ENCODE measurements around the gene ABHD2.
"Not testable (repeated sequence)": the region's sequence is repeated elsewhere in the genome, so short reads cannot be mapped to it uniquely, and the experiment has no call there.

ABHD2 gene

GRCh38 chr15:89119489-89120478 is 31.5 kb downstream of the ABHD2 start:
- DNase-seq (ENCODE audit: low read depth in 2 of 2) = no peak

GRCh38 chr15:89120479-89121000 is 32.3 kb downstream of the ABHD2 start:
- not testable (repeated sequence) for DNase-seq (ENCODE audit: low read depth in 2 of 2)

- no peak for DNase-seq (ENCODE audit: low read depth in 2 of 2)
Measured at GRCh38 chr15:89121414-89121813, 33.2 kb downstream of the ABHD2 start.

GRCh38 chr15:89122505-89123180 is 34.4 kb downstream of the ABHD2 start:
- DNase-seq (ENCODE audit: low read depth in 2 of 2) = no peak

- DNase-seq (ENCODE audit: low read depth in 2 of 2) = no peak
Measured at GRCh38 chr15:89123181-89123525, 34.9 kb downstream of the ABHD2 start.

- no peak for DNase-seq (ENCODE audit: low read depth in 2 of 2)
Measured at GRCh38 chr15:89125088-89125826, 37.0 kb downstream of the ABHD2 start.

GRCh38 chr15:89126009-89126408 is 37.8 kb downstream of the ABHD2 start:
- DNase-seq (ENCODE audit: low read depth in 2 of 2) = no peak

GRCh38 chr15:89127054-89127702 is 38.9 kb downstream of the ABHD2 start:
- peak; percentile 31 to 35 for DNase-seq (ENCODE audit: low read depth in 2 of 2)

GRCh38 chr15:89128320-89129122 is 40.3 kb downstream of the ABHD2 start:
- DNase-seq (ENCODE audit: low read depth in 2 of 2) = no peak

GRCh38 chr15:89129123-89129815 is 41.0 kb downstream of the ABHD2 start:
- peak in 1 of 2 donors; percentile 31 for DNase-seq (ENCODE audit: low read depth in 2 of 2)

- no peak for DNase-seq (ENCODE audit: low read depth in 2 of 2)
Measured at GRCh38 chr15:89129816-89130134, 41.5 kb downstream of the ABHD2 start.

GRCh38 chr15:89130201-89130600 is 41.9 kb downstream of the ABHD2 start:
- DNase-seq (ENCODE audit: low read depth in 2 of 2) = no peak

- DNase-seq (ENCODE audit: low read depth in 2 of 2) = no peak
Measured at GRCh38 chr15:89131731-89132130, 43.5 kb downstream of the ABHD2 start.

- DNase-seq (ENCODE audit: low read depth in 2 of 2) = no peak
Measured at GRCh38 chr15:89132611-89133507, 44.6 kb downstream of the ABHD2 start.

GRCh38 chr15:89135387-89136077 is 47.3 kb downstream of the ABHD2 start:
- DNase-seq (ENCODE audit: low read depth in 2 of 2) = not testable (repeated sequence)

- DNase-seq (ENCODE audit: low read depth in 2 of 2) = no peak
Measured at GRCh38 chr15:89136078-89136806, 48.0 kb downstream of the ABHD2 start.

- no peak for DNase-seq (ENCODE audit: low read depth in 2 of 2)
Measured at GRCh38 chr15:89136818-89137772, 48.8 kb downstream of the ABHD2 start.

All from stimulated activated CD4-positive, alpha-beta T cell treated with anti-CD3 and anti-CD28 coated beads, Interleukin-15, amount 100 ng/mL, for 48 hours (primary cell).